ENCODE measurements around the gene PTPRN2. TPM values are rescaled to one million over a fixed set of nuclear protein-coding genes. Genes with fewer than 3 reads are reported as not detected.

The PTPRN2 gene
- total RNA-seq, 4 donors from 2014 or later = 14.9 to 34.3 (median 21.3) TPM

GRCh38 chr7:157555944-157556641 is 1031.5 kb downstream of the PTPRN2 start:
- no peaks in the 10 kb centered on the region for H3K36me3 ChIP-seq
- H3K27me3 ChIP-seq = no peaks in the 10 kb centered on the region
- H3K4me1 ChIP-seq = no peaks in the 10 kb centered on the region
- TF ChIP-seq POLR2A (IDR thresholded peaks at IDR 0.05) = no peak
- TF ChIP-seq, protein P1, sequence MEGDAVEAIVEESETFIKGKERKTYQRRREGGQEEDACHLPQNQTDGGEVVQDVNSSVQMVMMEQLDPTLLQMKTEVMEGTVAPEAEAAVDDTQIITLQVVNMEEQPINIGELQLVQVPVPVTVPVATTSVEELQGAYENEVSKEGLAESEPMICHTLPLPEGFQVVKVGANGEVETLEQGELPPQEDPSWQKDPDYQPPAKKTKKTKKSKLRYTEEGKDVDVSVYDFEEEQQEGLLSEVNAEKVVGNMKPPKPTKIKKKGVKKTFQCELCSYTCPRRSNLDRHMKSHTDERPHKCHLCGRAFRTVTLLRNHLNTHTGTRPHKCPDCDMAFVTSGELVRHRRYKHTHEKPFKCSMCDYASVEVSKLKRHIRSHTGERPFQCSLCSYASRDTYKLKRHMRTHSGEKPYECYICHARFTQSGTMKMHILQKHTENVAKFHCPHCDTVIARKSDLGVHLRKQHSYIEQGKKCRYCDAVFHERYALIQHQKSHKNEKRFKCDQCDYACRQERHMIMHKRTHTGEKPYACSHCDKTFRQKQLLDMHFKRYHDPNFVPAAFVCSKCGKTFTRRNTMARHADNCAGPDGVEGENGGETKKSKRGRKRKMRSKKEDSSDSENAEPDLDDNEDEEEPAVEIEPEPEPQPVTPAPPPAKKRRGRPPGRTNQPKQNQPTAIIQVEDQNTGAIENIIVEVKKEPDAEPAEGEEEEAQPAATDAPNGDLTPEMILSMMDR (IDR thresholded peaks at IDR 0.05) = no peak
- peak in 1 of 3 donors; percentile 21 for DNase-seq
- H3K9me3 ChIP-seq = no peaks in the 10 kb centered on the region
- H3K4me3 ChIP-seq = no peak overlapping the region
- no peak overlapping the region for H3K27ac ChIP-seq

DNA sequence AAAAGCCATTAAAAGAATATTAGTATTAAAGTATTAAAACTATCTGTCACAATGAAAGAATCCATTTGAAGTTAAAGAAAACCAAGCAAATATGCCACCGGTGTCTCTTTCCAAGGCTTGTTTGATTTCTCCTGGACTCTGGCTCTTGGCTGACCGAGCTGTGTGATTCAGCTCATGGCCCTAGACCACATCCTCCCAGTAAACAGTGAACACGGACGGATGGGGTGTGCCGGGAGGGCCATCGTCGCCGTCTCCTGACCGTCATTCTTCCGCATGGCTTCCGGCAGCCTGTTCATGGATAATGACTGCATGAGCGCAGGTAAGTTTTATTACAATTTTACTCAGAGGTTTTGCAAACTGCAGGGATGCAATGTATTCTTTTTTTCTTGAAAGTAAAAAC is 1032.3 kb downstream of the PTPRN2 start:
- H3K4me1 ChIP-seq = no peaks in the 10 kb centered on the region
- no peak overlapping the region for H3K4me3 ChIP-seq
- no peaks in the 10 kb centered on the region for H3K9me3 ChIP-seq
- DNase-seq = peak in 1 of 3 donors; percentile 38
- H3K27me3 ChIP-seq = no peaks in the 10 kb centered on the region
- no peak overlapping the region for H3K27ac ChIP-seq
- H3K36me3 ChIP-seq = no peaks in the 10 kb centered on the region
- TF ChIP-seq, protein P1 (IDR thresholded peaks at IDR 0.05) = no peak
- TF ChIP-seq POLR2A (IDR thresholded peaks at IDR 0.05) = no peak

DNA sequence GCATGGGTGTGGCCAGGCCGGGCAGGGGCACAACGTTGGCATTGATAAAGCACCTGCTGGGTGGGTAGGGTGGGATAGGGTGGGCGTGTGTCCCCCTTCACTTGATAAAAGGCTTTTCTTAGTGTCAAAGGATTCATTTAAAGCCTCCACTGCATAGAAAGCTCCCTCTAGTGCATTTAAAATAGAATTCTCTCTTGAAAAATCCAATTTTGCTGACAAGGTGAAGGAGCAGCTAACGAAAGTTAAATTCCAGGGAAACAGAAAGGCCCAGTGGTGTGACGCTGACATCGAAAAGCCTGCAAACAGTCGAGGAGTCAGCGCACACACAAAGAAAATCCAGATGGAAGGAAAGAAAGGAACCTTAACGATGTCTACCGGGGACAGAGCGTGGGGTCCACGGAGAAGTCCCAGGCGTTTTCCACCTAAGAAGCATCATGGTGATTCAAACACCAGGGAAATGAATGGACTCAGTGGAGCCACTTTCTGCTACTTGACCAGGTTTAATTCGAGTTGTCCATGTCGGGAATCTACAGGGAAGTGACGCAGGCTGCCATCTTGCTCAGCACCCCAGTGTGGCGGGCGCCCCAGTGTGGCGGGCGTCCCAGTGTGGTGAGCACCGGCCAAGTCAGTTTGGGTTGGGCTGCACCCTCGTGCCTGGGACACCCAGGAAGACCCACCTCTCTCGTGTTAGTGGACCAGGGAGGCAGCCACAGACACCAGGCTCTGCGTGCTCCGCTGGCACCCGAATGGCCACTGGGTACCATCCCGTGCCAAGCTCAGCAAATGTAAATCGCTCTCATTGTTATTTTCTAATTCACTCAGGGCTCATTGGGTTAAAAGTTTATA is 1033.0 kb downstream of the PTPRN2 start:
- Histone ChIP-seq H3K27ac (no peak overlapping the region), H3K9me3 (no peaks in the 10 kb centered on the region), H3K27me3 (no peaks in the 10 kb centered on the region), H3K36me3 (no peaks in the 10 kb centered on the region), H3K4me3 (no peak overlapping the region), H3K4me1 (no peaks in the 10 kb centered on the region)
- no peak for TF ChIP-seq POLR2A (IDR thresholded peaks at IDR 0.05)
- TF ChIP-seq, protein P1 (IDR thresholded peaks at IDR 0.05) = no peak
- DNase-seq = peak in 1 of 3 donors; percentile 27

- H3K9me3 ChIP-seq = no peaks in the 10 kb centered on the region
- no peaks in the 10 kb centered on the region for H3K36me3 ChIP-seq
- TF ChIP-seq POLR2A (IDR thresholded peaks at IDR 0.05) = no peak
- TF ChIP-seq, protein P1 (IDR thresholded peaks at IDR 0.05) = no peak
- no peaks in the 10 kb centered on the region for H3K4me1 ChIP-seq
- H3K4me3 ChIP-seq = no peak overlapping the region
- H3K27ac ChIP-seq = no peak overlapping the region
- no peaks in the 10 kb centered on the region for H3K27me3 ChIP-seq
- peak in 2 of 3 donors; percentile 2 to 33 for DNase-seq
Observed at GRCh38 chr7:157553256-157553655, 1034.4 kb downstream of the PTPRN2 start.

DNA sequence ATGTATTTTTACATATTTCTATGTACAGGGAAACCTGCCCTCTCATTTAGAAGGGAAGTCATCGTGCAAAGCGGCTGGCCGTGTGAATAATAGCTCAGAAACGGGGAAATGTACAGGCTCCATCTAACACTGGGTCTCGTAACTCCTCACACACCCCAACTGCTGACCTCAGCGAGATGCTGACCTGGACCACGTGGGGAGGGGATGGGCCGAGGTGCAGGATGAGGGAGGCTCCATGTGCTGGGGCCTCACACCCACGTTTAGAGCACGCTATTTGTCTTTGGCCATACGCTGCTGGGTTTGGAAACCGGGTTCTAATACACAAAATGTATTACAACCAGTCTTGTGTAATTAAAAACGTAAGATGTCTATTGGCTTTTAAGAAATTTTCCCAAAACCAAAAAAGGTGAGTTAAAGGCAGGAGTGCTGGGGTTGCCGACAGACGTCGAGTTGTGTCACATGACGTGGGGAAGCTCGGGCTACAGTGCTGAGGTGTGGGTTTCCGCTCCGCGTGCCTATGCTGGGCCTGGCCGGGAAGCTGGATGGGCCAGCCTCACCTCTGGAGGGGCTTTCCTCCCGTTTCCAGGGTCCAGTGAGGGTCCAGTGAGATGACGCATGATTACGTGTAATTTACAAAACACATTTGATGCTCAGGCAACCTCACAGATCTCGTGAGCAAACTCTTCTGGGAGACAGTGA is 1035.2 kb downstream of the PTPRN2 start:
- no peak overlapping the region for H3K4me3 ChIP-seq
- no peaks in the 10 kb centered on the region for H3K4me1 ChIP-seq
- peak in 1 of 3 donors; percentile 23 for DNase-seq
- no peak for TF ChIP-seq POLR2A (IDR thresholded peaks at IDR 0.05)
- TF ChIP-seq, protein P1 (IDR thresholded peaks at IDR 0.05) = no peak
- H3K9me3 ChIP-seq = no peaks in the 10 kb centered on the region
- no peaks in the 10 kb centered on the region for H3K36me3 ChIP-seq
- no peaks in the 10 kb centered on the region for H3K27me3 ChIP-seq
- no peak overlapping the region for H3K27ac ChIP-seq
